ENCODE results near the gene NDFIP1. TPM values are rescaled to one million over a fixed set of nuclear protein-coding genes. Genes with fewer than 3 reads are reported as not detected.
A peak's percentile ranks its signal among the peaks of the same experiment; 100 is the strongest.

NDFIP1 gene
- total RNA-seq, 6 donors from 2014 or later: 66.9 to 212 (median 108) TPM

- no peak for DNase-seq
- peak overlapping the region in 1 of 4 donors; percentile 17 for H3K27ac ChIP-seq
- H3K4me1 ChIP-seq: peaks cover 28 to 62% (median 47%) of the 10 kb centered on the region in 4 donors
- H3K36me3 ChIP-seq: peaks cover 0 to 5% (median 0%) of the 10 kb centered on the region in 4 donors
- TF ChIP-seq POLR2AphosphoS5 (IDR thresholded peaks at IDR 0.05): no peak
- no peak for TF ChIP-seq POLR2A (IDR thresholded peaks at IDR 0.05)
- TF ChIP-seq EP300 (IDR thresholded peaks at IDR 0.05): no peak
- TF ChIP-seq CTCF (IDR thresholded peaks at IDR 0.05): no peak
- WGBS, 2 donors: 91% methylated on average over 4 of the region's 4 CpGs
- ATAC-seq (ENCODE audit: low FRiP score in 2 of 2): no peak
- H3K9me3 ChIP-seq: no peaks in the 10 kb centered on the region
- no peak overlapping the region for H3K4me3 ChIP-seq
- H3K27me3 ChIP-seq: no peaks in the 10 kb centered on the region
Observed at GRCh38 chr5:142115937-142116614, 7.5 kb downstream of the NDFIP1 start.

- H3K4me3 ChIP-seq: no peak overlapping the region
Observed at GRCh38 chr5:142117579-142118151, 9.1 kb downstream of the NDFIP1 start.

GRCh38 chr5:142118155-142118686, 9.6 kb downstream of the NDFIP1 start:
- TF ChIP-seq POLR2A (IDR thresholded peaks at IDR 0.05) (no peak), CTCF (IDR thresholded peaks at IDR 0.05) (no peak), EP300 (IDR thresholded peaks at IDR 0.05) (no peak), POLR2AphosphoS5 (IDR thresholded peaks at IDR 0.05) (no peak)
- no peak overlapping the region for H3K4me3 ChIP-seq
- DNase-seq: no peak
- H3K4me1 ChIP-seq: peaks cover 22 to 62% (median 39%) of the 10 kb centered on the region in 4 donors
- H3K27ac ChIP-seq: no peak overlapping the region
- WGBS, 2 donors: 36 to 56% methylated on average over 3 of the region's 3 CpGs
- peaks cover 0 to 11% (median 0%) of the 10 kb centered on the region in 4 donors for H3K36me3 ChIP-seq
- H3K27me3 ChIP-seq: no peaks in the 10 kb centered on the region
- H3K9me3 ChIP-seq: no peaks in the 10 kb centered on the region
- no peak for ATAC-seq (ENCODE audit: low FRiP score in 2 of 2)

More at GRCh38 chr5:142117579-142118151, 9.1 kb downstream of the NDFIP1 start:
- TF ChIP-seq EP300 (IDR thresholded peaks at IDR 0.05): no peak
- no peak for TF ChIP-seq POLR2A (IDR thresholded peaks at IDR 0.05)
- no peak for TF ChIP-seq CTCF (IDR thresholded peaks at IDR 0.05)
- TF ChIP-seq POLR2AphosphoS5 (IDR thresholded peaks at IDR 0.05): no peak
- ATAC-seq (ENCODE audit: low FRiP score in 2 of 2) (no peak), DNase-seq (no peak)
- Histone ChIP-seq H3K9me3 (no peaks in the 10 kb centered on the region), H3K27ac (no peak overlapping the region), H3K27me3 (no peaks in the 10 kb centered on the region), H3K4me1 (peaks cover 22 to 62% (median 39%) of the 10 kb centered on the region in 4 donors), H3K36me3 (peaks cover 0 to 11% (median 0%) of the 10 kb centered on the region in 4 donors)
- WGBS, 2 donors: 77 to 93% methylated on average over 5 of the region's 5 CpGs

- Histone ChIP-seq H3K27me3 (no peaks in the 10 kb centered on the region), H3K36me3 (peaks cover 0 to 11% (median 0%) of the 10 kb centered on the region in 4 donors), H3K4me3 (no peak overlapping the region), H3K4me1 (peaks cover 22 to 62% (median 38%) of the 10 kb centered on the region in 4 donors), H3K27ac (no peak overlapping the region), H3K9me3 (no peaks in the 10 kb centered on the region)
- TF ChIP-seq EP300 (IDR thresholded peaks at IDR 0.05) (no peak), POLR2AphosphoS5 (IDR thresholded peaks at IDR 0.05) (no peak), CTCF (IDR thresholded peaks at IDR 0.05) (no peak), POLR2A (IDR thresholded peaks at IDR 0.05) (no peak)
- DNase-seq (no peak), ATAC-seq (ENCODE audit: low FRiP score in 2 of 2) (no peak)
Observed at GRCh38 chr5:142119051-142119625, 10.6 kb downstream of the NDFIP1 start.
